Ectodermal cell (in vitro differentiated cells): Measurements from ENCODE around the gene TUBB4B.
"Not testable (repeated sequence)": the region's sequence is repeated elsewhere in the genome, so short reads cannot be mapped to it uniquely, and the experiment has no call there.

ENCODE experiments used
- H3K27ac ChIP-seq: 2 replicates; pipeline ENCODE4 v1.7.0; 2013; ENCODE audit warnings: mild to moderate bottlenecking, low read depth, low read length; ENCODE audit not compliant: insufficient read depth, poor library complexity, severe bottlenecking
- H3K27me3 ChIP-seq: 2 replicates; pipeline ENCODE4 v1.7.0; 2013; ENCODE audit warnings: mild to moderate bottlenecking, low read length; ENCODE audit not compliant: insufficient read depth, control insufficient read depth, poor library complexity, severe bottlenecking
- H3K36me3 ChIP-seq: one replicate; pipeline ENCODE4 v1.7.0; 2013; ENCODE audit warnings: low read length; ENCODE audit not compliant: control insufficient read depth, insufficient read depth
- H3K4me1 ChIP-seq: one replicate; pipeline ENCODE4 v1.7.0; 2013; ENCODE audit warnings: low read length; ENCODE audit not compliant: control insufficient read depth, insufficient read depth
- H3K4me3 ChIP-seq: 2 replicates; pipeline ENCODE4 v1.7.0; 2013; ENCODE audit warnings: low read depth, low read length, control low read depth; ENCODE audit not compliant: insufficient read depth
- H3K9me3 ChIP-seq: 2 replicates; pipeline ENCODE4 v1.7.0; 2013; ENCODE audit warnings: mild to moderate bottlenecking, low read length, moderate library complexity; ENCODE audit not compliant: control insufficient read depth
- WGBS, 2 experiments: methylation state at CpG; one replicate each; pipeline ENCODE4 v1.1.7; 2013; ENCODE audit warnings: missing lambda C conversion rate in 2 of 2; 5-methylcytosine and 5-hydroxymethylcytosine counted together

The TUBB4B gene

DNA sequence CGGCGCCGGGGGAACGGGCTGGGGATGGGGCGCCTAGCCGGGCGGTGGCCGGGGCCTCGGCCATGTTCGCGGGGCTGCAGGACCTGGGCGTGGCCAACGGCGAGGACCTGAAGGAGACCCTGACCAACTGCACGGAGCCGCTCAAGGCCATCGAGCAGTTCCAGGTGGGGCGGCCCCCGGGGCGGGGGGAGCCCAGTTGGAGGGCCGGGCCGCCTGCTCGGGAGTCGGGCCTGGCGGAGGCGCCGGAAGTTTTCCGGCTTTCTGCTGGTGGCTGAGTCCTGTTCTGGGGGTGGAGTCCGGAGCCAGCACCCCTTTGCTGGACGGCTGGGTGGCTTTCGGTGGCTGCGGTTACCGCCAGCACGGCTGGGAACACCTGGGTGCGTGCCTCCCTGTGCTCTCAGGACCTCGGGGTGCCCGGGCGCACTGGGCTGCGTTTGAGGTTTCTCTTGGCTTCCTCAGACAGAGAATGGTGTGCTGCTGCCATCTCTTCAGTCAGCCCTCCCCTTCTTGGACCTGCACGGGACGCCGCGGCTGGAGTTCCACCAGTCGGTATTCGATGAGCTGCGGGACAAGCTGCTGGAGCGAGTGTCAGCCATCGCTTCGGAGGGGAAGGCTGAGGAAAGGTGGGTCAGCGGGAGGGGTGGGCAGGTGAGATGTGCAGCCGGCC lies 14.5 kb downstream of the TUBB4B start:
- H3K27ac ChIP-seq, result peak overlapping the region; percentile 76
- peaks cover 36% of the 10 kb centered on the region for H3K4me1 ChIP-seq
- H3K27me3 ChIP-seq, result no peaks in the 10 kb centered on the region
- 4% methylated on average over 51 of the region's 51 CpGs for WGBS, 2 experiments
- H3K4me3 ChIP-seq, result peak overlapping the region; percentile 74
- H3K36me3 ChIP-seq, result peaks cover 7% of the 10 kb centered on the region
- H3K9me3 ChIP-seq, result no peaks in the 10 kb centered on the region

DNA sequence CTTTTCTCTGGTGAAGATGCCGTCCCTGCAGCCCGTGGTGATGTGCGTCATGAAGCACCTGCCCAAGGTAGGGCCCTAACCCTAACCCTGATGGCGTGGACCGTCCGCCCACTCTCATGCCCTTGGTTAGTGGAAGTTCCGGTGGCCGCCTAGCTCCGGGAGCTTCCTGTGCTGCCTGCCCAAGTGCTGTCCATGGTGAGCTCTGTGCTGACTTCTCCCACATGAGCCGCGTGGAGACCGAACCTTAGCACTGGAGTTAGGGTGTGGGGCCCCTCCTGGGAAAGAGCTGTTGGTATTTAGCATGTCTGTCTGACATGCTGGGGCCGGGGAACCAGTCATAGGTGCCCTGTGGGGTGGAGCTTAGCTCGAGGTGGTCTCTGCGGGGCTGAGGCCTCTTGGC lies 15.3 kb downstream of the TUBB4B start:
- no peaks in the 10 kb centered on the region for H3K27me3 ChIP-seq
- H3K4me1 ChIP-seq, result peaks cover 29% of the 10 kb centered on the region
- H3K27ac ChIP-seq, result no peak overlapping the region
- H3K4me3 ChIP-seq, result peak overlapping the region; percentile 74
- H3K9me3 ChIP-seq, result no peaks in the 10 kb centered on the region
- WGBS, 2 experiments, result 96% methylated on average over 15 of the region's 15 CpGs
- peaks cover 7% of the 10 kb centered on the region for H3K36me3 ChIP-seq

DNA sequence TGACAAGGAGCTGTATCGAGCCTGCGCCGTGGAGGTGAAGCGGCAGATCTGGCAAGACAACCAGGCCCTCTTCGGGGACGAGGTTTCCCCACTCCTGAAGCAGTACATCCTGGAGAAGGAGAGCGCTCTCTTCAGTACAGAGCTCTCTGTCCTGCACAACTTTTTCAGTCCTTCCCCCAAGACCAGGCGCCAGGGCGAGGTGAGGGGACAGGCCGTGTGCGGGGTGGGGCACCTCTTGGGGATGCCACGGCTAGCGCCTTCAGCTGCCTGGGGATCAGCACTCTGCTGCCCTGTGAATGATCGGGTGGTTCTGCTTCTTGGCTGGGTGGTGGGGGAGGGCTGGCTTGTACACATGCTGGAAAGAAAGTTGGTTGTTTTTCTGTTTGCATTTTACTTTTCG lies 15.8 kb downstream of the TUBB4B start:
- Histone ChIP-seq H3K4me3 (no peak overlapping the region), H3K36me3 (peaks cover 7% of the 10 kb centered on the region), H3K27me3 (no peaks in the 10 kb centered on the region), H3K27ac (no peak overlapping the region), H3K4me1 (peaks cover 24% of the 10 kb centered on the region), H3K9me3 (no peaks in the 10 kb centered on the region)
- WGBS, 2 experiments, result 95% methylated on average over 15 of the region's 15 CpGs

DNA sequence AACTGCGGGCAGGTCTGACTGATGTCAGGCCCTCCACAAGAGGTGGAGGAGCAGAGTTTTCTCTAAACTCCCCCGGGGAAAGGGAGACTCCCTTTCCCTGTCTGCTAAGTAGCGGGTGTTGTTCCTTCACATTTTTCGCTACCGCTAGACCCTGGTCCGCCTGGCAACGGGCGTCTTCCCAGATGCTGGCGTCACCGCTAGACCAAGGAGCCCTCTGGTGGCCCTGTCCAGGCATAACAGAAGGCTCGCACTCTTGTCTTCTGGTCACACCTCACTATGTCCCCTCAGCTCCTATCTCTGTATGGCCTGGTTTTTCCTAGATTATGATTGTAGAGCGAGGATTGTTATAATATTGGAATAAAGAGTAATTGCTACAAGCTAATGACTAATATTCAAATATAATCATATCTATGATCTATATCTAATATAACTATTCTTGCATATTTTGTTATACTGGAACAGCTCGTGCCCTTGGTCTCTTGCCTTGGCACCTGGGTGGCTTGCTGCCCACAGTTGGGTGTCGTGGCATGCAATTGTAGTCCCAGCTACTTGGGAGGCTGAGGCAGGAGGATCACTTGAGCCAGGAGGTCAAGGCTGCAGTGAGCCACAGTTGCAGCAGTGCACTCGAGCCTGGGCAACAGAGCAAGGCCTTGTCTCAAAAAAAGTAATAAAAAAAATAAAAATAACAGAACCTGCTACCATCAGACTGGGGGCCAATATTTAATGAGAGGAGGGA lies 21.3 kb downstream of the TUBB4B start:
- H3K9me3 ChIP-seq, H3K4me3 ChIP-seq, H3K27ac ChIP-seq, H3K27me3 ChIP-seq, H3K4me1 ChIP-seq: not testable (repeated sequence)
- 39 to 44% methylated on average over 13 of the region's 15 CpGs for WGBS, 2 experiments
- peaks cover 23% of the 10 kb centered on the region for H3K36me3 ChIP-seq

DNA sequence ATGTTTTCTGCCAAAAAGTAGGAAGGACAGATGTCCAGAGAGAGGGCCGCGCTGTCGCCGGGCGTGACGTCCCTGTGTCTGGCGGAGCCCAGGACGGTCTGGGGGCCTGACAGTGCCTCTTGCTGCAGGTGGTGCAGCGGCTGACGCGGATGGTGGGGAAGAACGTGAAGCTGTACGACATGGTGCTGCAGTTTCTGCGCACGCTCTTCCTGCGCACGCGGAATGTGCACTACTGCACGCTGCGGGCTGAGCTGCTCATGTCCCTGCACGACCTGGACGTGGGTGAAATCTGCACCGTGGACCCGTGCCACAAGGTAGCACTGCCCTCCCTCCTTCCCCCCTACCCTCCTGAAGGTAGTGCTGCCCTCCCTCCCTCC lies 21.8 kb downstream of the TUBB4B start:
- Histone ChIP-seq H3K4me3 (no peak overlapping the region), H3K36me3 (peaks cover 26% of the 10 kb centered on the region), H3K27me3 (no peaks in the 10 kb centered on the region), H3K9me3 (no peaks in the 10 kb centered on the region), H3K27ac (no peak overlapping the region), H3K4me1 (no peaks in the 10 kb centered on the region)
- WGBS, 2 experiments, result 92 to 94% methylated on average over 24 of the region's 24 CpGs

DNA sequence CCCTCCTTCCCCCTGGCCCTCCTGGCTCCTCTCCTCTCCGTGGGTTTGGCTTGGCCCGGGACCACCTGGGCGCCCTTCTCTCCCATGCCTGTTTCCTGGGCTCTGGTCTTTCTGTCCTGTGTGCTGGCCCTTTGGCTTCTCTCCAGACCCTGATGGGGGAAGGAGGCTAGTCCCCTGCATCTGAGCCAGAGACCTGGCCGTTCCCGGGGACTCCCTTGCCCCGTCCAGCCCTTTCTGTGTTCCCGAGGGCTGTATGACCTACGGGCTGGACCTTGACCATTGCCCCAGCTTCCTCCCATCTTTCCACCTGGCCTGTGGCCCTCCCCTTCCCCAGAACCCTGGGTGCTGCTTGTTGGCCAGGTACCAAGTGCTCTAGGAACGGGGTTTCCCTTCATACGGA lies 22.4 kb downstream of the TUBB4B start:
- peaks cover 29% of the 10 kb centered on the region for H3K36me3 ChIP-seq
- no peaks in the 10 kb centered on the region for H3K27me3 ChIP-seq
- no peak overlapping the region for H3K27ac ChIP-seq
- no peaks in the 10 kb centered on the region for H3K4me1 ChIP-seq
- WGBS, 2 experiments, result 85 to 86% methylated on average over 10 of the region's 10 CpGs
- no peaks in the 10 kb centered on the region for H3K9me3 ChIP-seq
- no peak overlapping the region for H3K4me3 ChIP-seq

DNA sequence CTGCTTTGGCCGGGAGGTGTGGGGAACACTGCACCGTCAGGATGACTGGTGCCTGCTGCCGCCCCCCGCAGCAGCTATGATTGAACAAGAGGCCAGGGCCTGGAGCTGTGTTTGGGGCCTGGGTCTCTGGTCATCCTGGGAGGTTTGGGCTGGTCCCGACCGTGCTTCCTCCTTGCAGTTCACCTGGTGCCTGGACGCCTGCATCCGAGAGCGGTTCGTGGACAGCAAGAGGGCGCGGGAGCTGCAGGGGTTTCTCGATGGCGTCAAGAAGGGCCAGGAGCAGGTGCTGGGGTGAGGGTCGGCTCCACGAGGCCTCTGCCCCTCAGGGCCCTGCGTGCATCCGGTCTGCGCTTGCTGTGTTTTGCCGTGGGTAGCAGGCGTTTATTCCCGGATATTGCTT lies 23.0 kb downstream of the TUBB4B start:
- 95 to 96% methylated on average over 22 of the region's 22 CpGs for WGBS, 2 experiments
- H3K36me3 ChIP-seq, result peaks cover 27% of the 10 kb centered on the region

DNA sequence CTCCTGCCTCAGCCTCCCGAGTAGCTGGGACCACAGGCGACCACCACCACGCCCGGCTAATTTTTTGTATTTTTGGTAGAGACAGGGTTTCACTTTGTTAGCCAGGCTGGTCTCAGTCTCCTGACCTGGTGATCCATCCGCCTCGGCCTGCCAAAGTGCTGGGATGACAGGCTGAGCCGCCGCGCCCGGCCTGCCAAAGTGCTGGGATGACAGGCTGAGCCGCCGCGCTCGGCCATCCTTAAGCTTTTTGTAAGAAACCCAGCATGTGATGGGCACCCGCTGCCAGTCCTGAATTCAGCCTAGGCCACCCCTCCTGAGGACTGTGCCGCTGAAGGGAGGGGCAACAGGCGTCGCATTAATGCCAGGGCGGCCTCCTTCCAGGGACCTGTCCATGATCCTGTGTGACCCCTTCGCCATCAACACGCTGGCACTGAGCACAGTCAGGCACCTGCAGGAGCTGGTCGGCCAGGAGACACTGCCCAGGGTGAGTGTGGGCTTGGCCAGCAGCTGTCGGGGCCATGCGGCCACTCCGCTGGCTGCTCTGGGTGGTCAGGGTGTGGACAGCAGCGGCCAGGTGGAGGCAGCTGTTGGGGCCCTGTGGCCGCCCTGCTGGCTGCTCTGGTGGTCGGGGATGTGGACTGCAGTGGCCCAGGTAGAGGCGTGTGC lies 24.5 kb downstream of the TUBB4B start:
- 92 to 93% methylated on average over 29 of the region's 29 CpGs for WGBS, 2 experiments
- Histone ChIP-seq H3K36me3 (peaks cover 26% of the 10 kb centered on the region), H3K27me3 (no peaks in the 10 kb centered on the region), H3K4me3 (no peak overlapping the region), H3K4me1 (no peaks in the 10 kb centered on the region), H3K9me3 (no peaks in the 10 kb centered on the region), H3K27ac (no peak overlapping the region)

More for the DNA sequence above, 23.0 kb downstream of the TUBB4B start:
- Histone ChIP-seq H3K27me3 (no peaks in the 10 kb centered on the region), H3K4me3 (no peak overlapping the region), H3K4me1 (no peaks in the 10 kb centered on the region), H3K9me3 (no peaks in the 10 kb centered on the region), H3K27ac (no peak overlapping the region)

DNA sequence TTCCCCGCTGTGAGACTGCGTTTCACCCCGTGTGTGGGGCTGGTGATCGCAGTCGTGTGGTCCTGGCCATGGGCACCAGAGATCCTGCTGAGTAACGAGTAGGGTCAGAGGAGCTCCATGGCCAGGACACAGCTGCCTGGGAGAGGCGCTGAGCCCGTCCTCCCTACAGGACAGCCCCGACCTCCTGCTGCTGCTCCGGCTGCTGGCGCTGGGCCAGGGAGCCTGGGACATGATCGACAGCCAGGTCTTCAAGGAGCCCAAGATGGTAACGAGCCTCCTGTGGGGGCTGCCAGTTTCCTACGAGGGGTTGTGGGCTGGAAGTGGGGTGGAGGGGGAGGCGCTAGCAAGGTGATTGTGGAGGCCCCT lies 25.1 kb downstream of the TUBB4B start:
- H3K27ac ChIP-seq, result no peak overlapping the region
- no peak overlapping the region for H3K4me3 ChIP-seq
- H3K27me3 ChIP-seq, result no peaks in the 10 kb centered on the region
- H3K36me3 ChIP-seq, result peaks cover 26% of the 10 kb centered on the region
- H3K9me3 ChIP-seq, result no peaks in the 10 kb centered on the region
- 97% methylated on average over 15 of the region's 15 CpGs for WGBS, 2 experiments
- no peaks in the 10 kb centered on the region for H3K4me1 ChIP-seq

DNA sequence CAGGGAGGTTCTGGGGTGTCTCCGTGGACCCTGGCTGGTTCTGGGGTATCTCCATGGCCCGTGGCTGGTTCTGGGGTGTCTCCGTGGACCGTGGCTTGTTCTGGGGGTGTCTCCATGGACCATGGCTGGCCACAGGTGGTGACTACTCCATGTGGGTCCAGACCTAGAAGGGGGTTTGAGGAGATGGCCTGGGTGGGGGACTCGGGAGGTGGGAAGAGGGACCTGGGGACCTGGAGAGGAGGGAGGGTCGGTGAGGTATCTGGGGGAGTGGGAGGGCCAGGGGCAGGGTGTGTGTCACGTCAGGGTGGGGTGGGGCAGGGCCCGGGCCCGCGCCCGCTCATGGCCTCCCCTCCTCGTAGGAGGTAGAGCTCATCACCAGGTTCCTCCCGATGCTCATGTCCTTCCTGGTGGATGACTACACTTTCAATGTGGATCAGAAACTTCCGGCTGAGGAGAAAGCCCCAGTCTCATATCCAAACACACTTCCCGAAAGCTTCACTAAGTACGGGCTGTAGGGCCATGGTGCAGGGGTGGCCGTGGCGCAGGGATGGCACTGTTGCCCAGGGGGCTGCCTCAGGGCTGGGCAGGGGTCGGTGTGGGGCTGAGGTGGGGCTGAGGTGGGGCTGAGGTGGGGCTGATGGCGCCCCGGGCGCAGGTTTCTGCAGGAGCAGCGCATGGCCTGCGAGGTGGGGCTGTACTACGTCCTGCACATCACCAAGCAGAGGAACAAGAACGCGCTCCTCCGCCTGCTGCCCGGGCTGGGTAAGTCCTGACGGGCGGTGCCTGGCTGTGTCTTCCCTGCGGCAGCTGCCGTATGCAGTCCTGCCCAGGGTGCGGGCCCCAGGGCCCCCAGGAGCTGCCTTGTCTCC lies 25.7 kb downstream of the TUBB4B start:
- peaks cover 26% of the 10 kb centered on the region for H3K36me3 ChIP-seq
- 90 to 91% methylated on average over 34 of the region's 34 CpGs for WGBS, 2 experiments
- no peaks in the 10 kb centered on the region for H3K4me1 ChIP-seq
- no peaks in the 10 kb centered on the region for H3K27me3 ChIP-seq
- H3K27ac ChIP-seq, result no peak overlapping the region
- no peak overlapping the region for H3K4me3 ChIP-seq
- H3K9me3 ChIP-seq, result no peaks in the 10 kb centered on the region
